Mononuclear cell (primary cell): ENCODE data around the gene DHCR7. TPM values are rescaled to one million over a fixed set of nuclear protein-coding genes. Genes with fewer than 3 reads are reported as not detected.
"Not testable (repeated sequence)": the region's sequence is repeated elsewhere in the genome, so short reads cannot be mapped to it uniquely, and the experiment has no call there.

Experiments used
- H3K27me3 ChIP-seq: 2 replicates; pipeline ENCODE4 v1.6.0; 2011; ENCODE audit warnings: low read length, control low read depth; ENCODE audit not compliant: insufficient read depth
- H3K4me1 ChIP-seq: 2 replicates; pipeline ENCODE4 v1.5.1; 2011; ENCODE audit warnings: mild to moderate bottlenecking, low read length, control low read depth; ENCODE audit not compliant: insufficient read depth
- H3K4me3 ChIP-seq: 2 replicates; pipeline ENCODE4 v1.5.1; 2011; ENCODE audit warnings: mild to moderate bottlenecking, low read length, moderate library complexity
- H3K9me3 ChIP-seq: 2 replicates; pipeline ENCODE4 v1.5.1; 2011; ENCODE audit warnings: low read depth, mild to moderate bottlenecking, control low read depth, low read length
- total RNA-seq: library from RNA; depleted of rRNA; stranded (reverse); fragments of >200 nt; gene quantifications from one replicate; pipeline ENCODE4 v1.2.3, GENCODE V29; 2012

The DHCR7 gene
- total RNA-seq, 1 donor, result 5.4 TPM

DNA sequence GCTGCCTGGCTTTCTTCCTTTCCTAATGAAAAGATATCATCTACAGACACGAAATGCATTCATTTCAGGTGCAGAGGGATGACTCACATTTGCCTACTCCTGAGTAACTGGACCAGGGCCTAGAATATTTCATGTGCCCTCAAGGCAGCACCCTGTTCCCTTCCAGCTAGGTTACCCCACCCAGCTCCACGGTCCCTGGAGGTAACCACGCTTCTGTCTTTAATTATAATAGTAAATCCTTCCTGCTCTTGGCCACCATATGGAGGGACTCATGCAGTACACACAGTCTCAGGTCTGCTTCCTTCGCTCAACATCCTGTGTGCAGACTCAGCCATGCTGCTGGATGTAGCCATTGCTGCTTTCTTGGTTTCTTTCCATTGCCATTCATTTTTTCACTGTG is 22.3 kb downstream of the DHCR7 start:
- H3K4me1 ChIP-seq, result no peaks in the 10 kb centered on the region
- H3K27me3 ChIP-seq, result no peaks in the 10 kb centered on the region
- H3K9me3 ChIP-seq, result no peaks in the 10 kb centered on the region
- no peak overlapping the region for H3K4me3 ChIP-seq

DNA sequence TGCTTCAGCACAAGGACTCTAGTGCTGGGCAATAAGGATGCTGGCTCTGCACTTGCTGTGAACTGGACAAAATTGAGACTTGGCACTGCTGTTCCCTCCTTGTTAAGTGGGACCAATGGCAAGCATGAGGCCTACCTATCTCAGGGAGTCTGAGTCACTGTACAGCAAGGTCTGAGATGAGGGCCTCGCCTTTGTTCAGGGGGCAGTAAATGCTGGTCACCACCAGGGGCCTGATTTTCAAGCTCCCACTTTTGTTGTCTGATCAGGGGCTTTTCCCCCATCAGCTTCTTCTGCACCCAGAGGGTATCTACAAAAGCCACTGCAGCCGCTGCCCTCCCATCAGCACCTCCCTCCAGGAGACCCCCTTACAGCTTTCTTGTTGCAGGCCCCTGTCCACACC is 22.8 kb downstream of the DHCR7 start:
- no peaks in the 10 kb centered on the region for H3K27me3 ChIP-seq
- H3K4me3 ChIP-seq, result no peak overlapping the region
- H3K9me3 ChIP-seq, result no peaks in the 10 kb centered on the region

DNA sequence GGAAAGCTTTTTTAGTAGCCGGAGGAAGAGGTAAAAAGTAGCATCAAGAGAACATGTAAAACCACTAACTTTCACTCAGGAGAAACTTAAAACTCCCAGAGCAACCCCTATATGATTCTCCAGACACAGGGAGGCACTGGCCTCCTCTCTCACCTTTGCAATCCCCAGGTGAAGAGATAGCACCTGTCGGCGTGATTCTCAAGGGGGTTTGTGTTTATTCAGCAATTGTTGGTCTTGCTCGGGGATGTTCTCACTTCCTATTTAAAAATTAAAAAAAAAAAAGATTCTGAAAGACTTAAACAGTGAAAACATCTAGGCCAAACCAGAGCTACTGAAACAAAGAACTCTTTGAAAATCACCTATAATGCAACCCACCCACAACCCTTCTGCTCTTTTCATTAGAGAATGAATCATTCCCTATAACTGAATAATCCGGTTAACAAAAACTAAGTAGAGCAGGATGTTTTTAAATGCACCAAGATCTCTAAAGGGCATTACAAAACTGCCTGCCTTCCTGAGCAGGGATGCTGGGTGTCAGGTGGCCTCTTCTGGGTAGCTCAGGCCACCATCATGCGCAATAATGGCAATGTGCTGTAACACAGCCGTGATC is 24.9 kb downstream of the DHCR7 start:
- Histone ChIP-seq H3K9me3 (no peaks in the 10 kb centered on the region), H3K4me3 (no peak overlapping the region), H3K27me3 (no peaks in the 10 kb centered on the region), H3K4me1 (peaks cover 8% of the 10 kb centered on the region)

More for the DNA sequence above, 22.8 kb downstream of the DHCR7 start:
- H3K4me1 ChIP-seq, result no peaks in the 10 kb centered on the region

DNA sequence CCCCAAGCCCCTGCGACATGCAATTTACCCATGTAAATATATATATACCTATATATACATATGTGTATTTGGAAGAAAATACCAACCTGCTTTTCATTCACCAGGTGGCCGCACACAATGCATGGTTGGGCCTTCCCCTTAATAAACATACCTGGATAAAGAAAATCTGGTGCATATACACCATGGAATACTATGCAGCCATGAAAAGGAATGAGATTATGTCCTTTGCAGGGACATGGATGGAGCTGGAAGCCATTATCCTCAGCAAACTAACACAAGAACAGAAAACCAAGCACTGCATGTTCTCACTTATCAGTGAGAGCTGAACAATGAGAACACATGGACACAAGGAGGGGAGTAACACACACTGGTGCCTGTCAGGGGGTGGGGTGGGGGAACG is 25.9 kb downstream of the DHCR7 start:
- not testable (repeated sequence) for H3K27me3 ChIP-seq

DNA sequence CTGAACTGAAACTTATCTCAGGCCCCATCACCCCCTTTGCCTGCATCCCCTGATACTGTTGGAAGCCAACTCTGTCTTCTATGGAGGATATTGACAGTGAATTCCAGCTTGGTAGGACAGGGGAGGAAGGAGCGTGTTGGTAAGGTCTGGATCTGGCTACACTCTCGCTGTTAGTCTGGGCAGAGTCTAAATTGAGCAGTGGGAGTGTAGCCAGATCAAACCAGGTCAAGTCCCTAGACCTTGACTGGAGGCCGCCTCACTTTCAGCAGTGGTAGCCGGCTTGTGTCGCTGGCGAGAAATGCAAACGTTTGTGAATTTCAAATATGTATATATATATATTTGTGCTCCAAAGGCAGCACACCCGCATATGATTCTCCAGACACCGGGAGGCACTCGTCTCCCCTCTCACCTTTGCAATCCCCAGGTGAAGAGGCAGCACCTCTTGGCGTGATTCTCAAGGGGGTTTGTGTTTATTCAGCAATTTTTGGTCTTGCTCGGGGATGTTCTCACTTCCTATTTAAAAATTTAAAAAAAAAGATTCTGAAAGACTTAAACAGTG is 26.7 kb downstream of the DHCR7 start:
- H3K4me1 ChIP-seq, result peaks cover 8% of the 10 kb centered on the region
- H3K9me3 ChIP-seq, result no peaks in the 10 kb centered on the region
- no peaks in the 10 kb centered on the region for H3K27me3 ChIP-seq
- no peak overlapping the region for H3K4me3 ChIP-seq

More for the DNA sequence above, 25.9 kb downstream of the DHCR7 start:
- H3K4me1 ChIP-seq, H3K9me3 ChIP-seq, H3K4me3 ChIP-seq: not testable (repeated sequence)

DNA sequence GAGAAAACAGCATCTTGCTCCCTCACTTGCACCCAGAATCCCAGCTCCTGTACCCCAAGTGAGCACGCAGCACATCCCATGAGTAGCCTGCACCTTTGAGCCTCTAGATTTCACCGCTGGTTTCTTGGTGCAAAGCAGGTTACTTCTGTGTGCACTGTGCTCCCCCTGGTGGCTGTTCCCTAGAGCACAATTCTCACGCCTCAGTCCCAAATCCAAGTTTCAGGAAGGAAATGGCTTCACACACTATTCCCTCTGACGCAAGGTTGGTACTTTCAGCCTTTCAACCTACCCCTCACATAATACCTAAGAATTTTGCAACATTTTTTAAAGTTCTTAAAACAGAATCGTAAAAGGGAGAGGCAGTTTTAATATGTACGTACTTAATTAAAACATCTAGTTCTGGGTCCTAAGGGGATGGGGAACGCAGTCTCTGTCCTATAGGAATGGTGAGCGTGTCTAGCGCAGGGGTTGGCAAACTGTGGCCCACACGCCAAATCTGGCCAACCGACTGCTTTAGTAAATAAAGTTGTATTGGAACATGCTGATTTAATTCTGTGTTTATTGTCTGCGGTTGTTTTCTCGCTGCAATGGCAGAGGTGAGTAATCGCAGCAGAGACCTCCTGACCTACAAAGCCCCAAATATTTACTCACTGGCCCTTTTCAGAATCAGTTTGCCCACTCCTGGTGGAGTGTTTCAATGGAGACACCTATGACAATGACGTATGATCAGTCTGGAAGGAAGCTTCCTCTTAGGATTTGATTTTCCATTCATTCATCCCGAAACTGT is 27.5 kb downstream of the DHCR7 start:
- no peaks in the 10 kb centered on the region for H3K27me3 ChIP-seq
- H3K9me3 ChIP-seq, result no peaks in the 10 kb centered on the region
- no peak overlapping the region for H3K4me3 ChIP-seq

DNA sequence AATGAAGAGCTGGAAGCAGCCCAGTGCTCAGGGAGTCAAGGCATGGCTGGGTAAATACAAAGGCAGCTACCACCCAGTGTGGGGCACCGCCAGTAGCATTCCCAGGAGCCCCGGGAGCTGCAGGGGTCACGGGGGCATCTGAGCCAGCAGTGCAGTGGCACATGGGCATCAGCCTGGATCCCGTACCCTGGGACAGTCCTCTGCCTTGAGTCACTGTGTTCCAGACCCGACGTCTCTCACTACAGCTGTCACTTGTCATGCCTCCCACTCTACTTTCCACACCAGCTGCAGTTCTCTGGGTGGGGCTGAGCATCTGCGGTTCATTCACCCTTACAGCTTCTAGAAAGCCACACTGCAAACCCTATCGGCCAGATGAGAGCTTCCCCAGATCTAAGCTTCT is 29.6 kb downstream of the DHCR7 start:
- H3K4me1 ChIP-seq, result peaks cover 8% of the 10 kb centered on the region
- no peaks in the 10 kb centered on the region for H3K9me3 ChIP-seq
- H3K4me3 ChIP-seq, result no peak overlapping the region
- H3K27me3 ChIP-seq, result no peaks in the 10 kb centered on the region

More for the DNA sequence above, 27.5 kb downstream of the DHCR7 start:
- H3K4me1 ChIP-seq, result peaks cover 8% of the 10 kb centered on the region

DNA sequence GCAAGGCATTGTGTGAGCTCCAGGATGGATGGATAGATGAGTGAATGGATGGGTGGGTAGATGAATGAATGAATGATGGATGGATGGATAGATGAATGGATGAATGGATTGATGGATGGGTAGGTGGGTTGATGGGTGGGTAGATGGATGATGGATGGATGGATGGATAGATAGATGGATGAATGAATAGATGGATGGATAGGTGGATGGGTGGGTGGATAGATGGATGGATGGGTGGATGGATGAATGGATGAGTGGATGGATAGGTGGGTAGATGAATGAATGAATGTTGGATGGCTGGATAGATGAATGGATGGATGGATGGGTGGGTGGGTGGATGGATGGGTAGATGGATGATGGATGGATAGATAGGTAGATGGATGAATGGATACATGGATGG is 33.5 kb downstream of the DHCR7 start:
- no peaks in the 10 kb centered on the region for H3K27me3 ChIP-seq
- H3K4me1 ChIP-seq, result peaks cover 8% of the 10 kb centered on the region
- H3K4me3 ChIP-seq, result no peak overlapping the region
- H3K9me3 ChIP-seq, result no peaks in the 10 kb centered on the region

DNA sequence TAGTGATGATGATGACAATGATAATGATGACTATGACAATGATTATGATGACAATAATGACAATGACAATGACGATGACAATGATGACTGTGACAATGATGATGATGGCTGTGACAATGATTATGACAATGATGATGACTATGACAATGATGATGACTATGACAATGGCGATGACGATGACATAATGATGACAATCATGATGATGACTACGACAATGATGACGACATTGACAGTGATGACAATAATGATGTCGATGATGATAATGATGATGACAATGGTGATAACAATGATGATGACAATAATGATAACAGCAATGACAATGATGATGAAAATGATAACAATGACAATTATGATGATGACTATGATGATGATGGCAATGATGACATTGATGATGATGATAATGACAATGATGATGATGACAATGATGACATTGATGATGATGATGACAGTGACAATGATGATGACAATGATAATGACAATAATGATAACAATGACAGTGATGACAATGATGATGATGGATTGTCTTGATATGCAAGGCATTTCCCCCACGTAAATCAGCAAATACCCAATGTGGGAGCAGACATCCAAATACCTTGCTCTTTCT is 37.7 kb downstream of the DHCR7 start:
- Histone ChIP-seq H3K9me3 (no peaks in the 10 kb centered on the region), H3K4me3 (no peak overlapping the region), H3K4me1 (no peaks in the 10 kb centered on the region), H3K27me3 (no peaks in the 10 kb centered on the region)

DNA sequence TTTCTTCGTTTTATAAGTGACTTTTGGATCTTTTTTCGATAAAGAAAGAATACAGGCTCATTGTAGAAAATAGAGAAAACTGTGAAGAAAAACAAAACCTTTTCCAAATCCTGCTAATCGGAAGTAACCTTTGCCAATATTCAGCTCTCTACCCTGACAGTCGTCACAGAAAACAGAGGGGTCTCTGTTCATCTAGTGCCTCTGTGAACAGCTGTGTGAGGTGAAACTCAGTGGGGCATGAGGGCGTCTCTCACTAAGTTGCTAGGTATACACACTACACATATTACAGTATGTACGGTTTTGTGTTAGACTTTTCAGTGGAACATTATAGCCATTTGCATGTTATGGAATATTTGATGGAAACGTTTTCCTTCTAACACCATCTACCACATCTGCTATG is 39.4 kb downstream of the DHCR7 start:
- H3K9me3 ChIP-seq, result no peaks in the 10 kb centered on the region
- H3K27me3 ChIP-seq, result no peaks in the 10 kb centered on the region
- no peaks in the 10 kb centered on the region for H3K4me1 ChIP-seq
- H3K4me3 ChIP-seq, result no peak overlapping the region

DNA sequence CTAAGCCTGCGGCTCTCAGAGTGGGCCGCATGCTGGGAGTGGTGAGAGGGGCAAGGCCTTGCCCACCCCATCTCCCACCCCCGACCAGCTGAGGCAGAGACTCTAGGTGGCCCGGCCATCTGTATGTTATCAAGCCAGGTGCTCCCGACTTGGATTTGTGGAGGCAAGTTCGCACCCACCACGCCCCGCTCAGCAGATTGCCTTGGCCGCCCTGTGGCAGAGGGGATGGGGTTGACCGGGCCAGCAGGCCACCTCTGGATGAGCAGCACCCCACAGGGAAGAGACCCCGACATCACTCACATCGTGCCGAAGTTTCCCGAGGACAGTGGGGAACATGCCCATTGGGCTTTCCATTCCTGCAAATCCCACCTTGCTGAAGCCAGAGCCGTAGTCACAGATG is 40.8 kb downstream of the DHCR7 start:
- H3K4me3 ChIP-seq, result no peak overlapping the region
- no peaks in the 10 kb centered on the region for H3K27me3 ChIP-seq
- no peaks in the 10 kb centered on the region for H3K4me1 ChIP-seq
- H3K9me3 ChIP-seq, result no peaks in the 10 kb centered on the region

DNA sequence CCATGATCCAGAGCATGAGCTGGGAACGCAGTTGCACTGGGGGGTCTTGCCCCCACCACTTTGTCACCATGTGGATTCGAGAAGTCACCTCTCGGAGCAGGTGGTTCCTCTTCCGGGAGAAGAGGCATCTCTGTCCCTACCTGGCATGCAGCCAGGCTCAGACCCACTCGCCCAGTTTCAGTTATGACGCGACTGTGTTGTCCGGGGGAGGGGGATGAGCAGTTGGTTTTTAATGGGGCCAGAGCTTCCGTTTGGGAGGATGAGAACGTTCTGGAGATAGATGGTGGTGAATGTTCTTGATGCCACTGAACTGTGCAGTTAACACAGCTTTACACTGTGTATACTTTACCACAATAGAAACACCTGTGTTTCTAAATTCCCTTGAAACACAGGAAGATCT is 41.5 kb downstream of the DHCR7 start:
- Histone ChIP-seq H3K27me3 (no peaks in the 10 kb centered on the region), H3K4me3 (no peak overlapping the region), H3K9me3 (no peaks in the 10 kb centered on the region), H3K4me1 (no peaks in the 10 kb centered on the region)

DNA sequence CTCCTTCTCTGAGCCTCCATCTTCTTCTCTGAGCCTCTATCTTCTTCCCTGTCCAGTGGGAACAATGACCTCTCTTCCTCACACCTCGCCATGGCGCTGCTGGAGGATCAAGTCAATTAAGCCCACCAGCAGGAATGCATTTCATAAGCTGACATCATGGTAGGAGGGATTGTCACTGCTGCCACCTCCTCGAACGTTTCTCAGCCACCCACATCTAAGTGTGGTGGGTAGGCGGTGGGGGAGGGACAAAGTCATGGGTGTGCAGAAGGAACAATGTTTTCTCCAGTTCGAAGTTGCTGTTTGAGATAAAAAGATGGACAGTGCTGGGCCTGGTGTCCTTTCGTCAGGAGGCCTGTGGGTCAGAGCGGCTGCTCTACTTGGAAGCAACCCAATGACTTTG is 44.0 kb downstream of the DHCR7 start:
- H3K27me3 ChIP-seq, result no peaks in the 10 kb centered on the region
- no peaks in the 10 kb centered on the region for H3K4me1 ChIP-seq
- no peaks in the 10 kb centered on the region for H3K9me3 ChIP-seq

DNA sequence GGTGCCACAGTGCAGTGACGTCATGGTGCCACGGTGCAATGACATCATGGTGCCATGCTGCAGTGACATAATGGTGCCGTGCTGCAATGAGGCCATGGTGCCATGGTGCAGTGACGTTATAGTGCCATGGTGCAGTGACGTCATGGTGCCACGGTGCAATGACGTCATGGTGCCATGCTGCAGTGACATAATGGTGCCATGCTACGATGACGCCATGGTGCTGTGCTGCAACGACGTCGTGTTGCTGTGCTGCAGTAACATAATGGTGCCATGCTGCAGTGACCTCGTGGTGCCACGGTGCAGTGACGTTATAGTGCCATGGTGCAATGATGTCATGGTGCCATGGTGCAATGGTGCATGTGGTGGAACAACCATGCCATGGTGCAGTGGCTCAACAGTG is 45.3 kb downstream of the DHCR7 start:
- Histone ChIP-seq H3K4me3 (no peak overlapping the region), H3K27me3 (no peaks in the 10 kb centered on the region), H3K9me3 (no peaks in the 10 kb centered on the region), H3K4me1 (no peaks in the 10 kb centered on the region)

More for the DNA sequence above, 44.0 kb downstream of the DHCR7 start:
- H3K4me3 ChIP-seq, result no peak overlapping the region

DNA sequence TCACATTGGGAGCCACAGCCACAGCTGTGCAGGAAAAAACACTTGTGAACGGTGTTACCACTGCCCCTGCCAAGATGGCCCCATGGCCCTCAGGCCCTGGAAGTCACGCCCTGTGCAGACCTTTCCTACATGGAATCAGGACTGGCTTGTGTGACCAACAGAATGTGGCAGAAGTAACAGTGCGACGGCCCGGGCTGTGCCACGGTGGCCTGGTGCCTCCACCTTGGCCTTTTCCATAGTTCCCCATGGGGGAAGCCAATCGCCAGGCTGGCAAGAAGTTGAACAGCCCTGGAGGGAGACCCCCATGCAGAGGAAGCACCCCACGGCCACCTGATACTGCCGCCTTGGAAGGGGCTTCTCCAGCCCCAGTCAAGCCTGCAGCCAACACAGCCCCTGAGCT is 48.0 kb downstream of the DHCR7 start:
- H3K9me3 ChIP-seq, result no peaks in the 10 kb centered on the region
- H3K4me1 ChIP-seq, result no peaks in the 10 kb centered on the region
- no peaks in the 10 kb centered on the region for H3K27me3 ChIP-seq
- no peak overlapping the region for H3K4me3 ChIP-seq
